SU-DHL-6 (cell line): ENCODE results near the gene CNTN4.

Experiments
- H2AFZ ChIP-seq: fragments of 200-600 bp; sonication (generic); 2 replicates; pipeline ENCODE4 v1.6.1; 2014; ENCODE audit warnings: low read depth, mild to moderate bottlenecking, moderate library complexity, mixed read lengths, antibody characterized with exemption, low read length; ENCODE audit not compliant: severe bottlenecking
- H3F3A ChIP-seq: fragments of 200-600 bp; shearing (Covaris generic); 2 replicates; pipeline ENCODE4 v1.6.0; 2016; ENCODE audit warnings: antibody characterized with exemption, mild to moderate bottlenecking; ENCODE audit not compliant: insufficient read depth
- H3K27ac ChIP-seq: fragments of 200-600 bp; sonication (generic); 2 replicates; pipeline ENCODE4 v1.5.1; 2016; ENCODE audit warnings: low read depth, mild to moderate bottlenecking, low read length, moderate library complexity, mixed read lengths
- H3K27me3 ChIP-seq: fragments of 200-600 bp; sonication (generic), shearing (Covaris generic); 2 replicates; pipeline ENCODE4 v1.6.0; 2014; ENCODE audit warnings: mild to moderate bottlenecking, low read length
- H3K36me3 ChIP-seq: fragments of 200-600 bp; sonication (generic); 2 replicates; pipeline ENCODE4 v1.6.1; 2014; ENCODE audit warnings: mild to moderate bottlenecking, low read length, mixed read lengths
- H3K4me2 ChIP-seq: fragments of 300-600, 200-600 bp; shearing (Covaris generic), sonication (generic); 2 replicates; pipeline ENCODE4 v1.6.0; 2014; ENCODE audit warnings: low read length, low read depth, mild to moderate bottlenecking; ENCODE audit not compliant: poor library complexity, severe bottlenecking
- H3K4me3 ChIP-seq: fragments of 200-600 bp; sonication (generic); 2 replicates; pipeline ENCODE4 v1.5.1; 2014; ENCODE audit warnings: antibody characterized with exemption, low read length, mild to moderate bottlenecking, mixed read lengths; ENCODE audit not compliant: insufficient read depth, poor library complexity, severe bottlenecking
- H3K79me2 ChIP-seq: fragments of 200-600 bp; sonication (generic); 2 replicates; pipeline ENCODE4 v1.6.1; 2014; ENCODE audit warnings: mild to moderate bottlenecking, low read length, moderate library complexity; ENCODE audit not compliant: insufficient read depth
- H3K9ac ChIP-seq: fragments of 200-600 bp; sonication (generic); 2 replicates; pipeline ENCODE4 v1.7.0; 2014; ENCODE audit warnings: mild to moderate bottlenecking, low read length
- H3K9me2 ChIP-seq: fragments of 200-600 bp; sonication (generic); replicated peaks from 2 replicates; pipeline ENCODE4 v1.6.1; 2014; ENCODE audit warnings: low read length; ENCODE audit not compliant: insufficient read depth
- H3K9me3 ChIP-seq: fragments of 200-600 bp; sonication (generic); 2 replicates; pipeline ENCODE4 v1.6.1; 2014; ENCODE audit warnings: low read length, mixed read lengths; ENCODE audit not compliant: insufficient read depth
- H4K20me1 ChIP-seq: fragments of 200-600 bp; sonication (generic); 2 replicates; pipeline ENCODE4 v1.6.1; 2014; ENCODE audit warnings: low read depth, mild to moderate bottlenecking, antibody characterized with exemption, low read length, moderate library complexity, mixed read lengths
- EZH2phosphoT487 ChIP-seq: fragments of 200-600 bp; sonication (generic), shearing (Covaris generic); conservative IDR thresholded peaks from 2 replicates; pipeline ENCODE4 v1.6.1; 2018; ENCODE audit warnings: mild to moderate bottlenecking, antibody characterized with exemption, low read length, moderate library complexity, mixed read lengths
- TF ChIP-seq, protein P1 (sequence below): fragments of 200-600 bp; sonication (generic); IDR thresholded peaks from one replicate; pipeline ENCODE4 v1.5.1; 2017; ENCODE audit warnings: antibody characterized with exemption, mild to moderate bottlenecking, low read length, moderate library complexity; ENCODE audit not compliant: insufficient read depth, poor library complexity, severe bottlenecking

Gene CNTN4

GRCh38 chr3:2092758-2093157, 5.9 kb upstream of the CNTN4 start:
- Histone ChIP-seq H3K27ac (no peak overlapping the region), H3K79me2 (no peaks in the 10 kb centered on the region), H3K9me2 (no peaks in the 10 kb centered on the region), H3K4me3 (no peak overlapping the region), H3F3A (no peaks in the 10 kb centered on the region), H4K20me1 (no peaks in the 10 kb centered on the region), H3K9me3 (no peaks in the 10 kb centered on the region), H3K4me2 (no peak overlapping the region), H3K36me3 (no peaks in the 10 kb centered on the region), H3K9ac (no peak overlapping the region), H3K27me3 (no peaks in the 10 kb centered on the region), H2AFZ (no peak overlapping the region)
- TF ChIP-seq EZH2phosphoT487, result no peak
- TF ChIP-seq, protein P1, sequence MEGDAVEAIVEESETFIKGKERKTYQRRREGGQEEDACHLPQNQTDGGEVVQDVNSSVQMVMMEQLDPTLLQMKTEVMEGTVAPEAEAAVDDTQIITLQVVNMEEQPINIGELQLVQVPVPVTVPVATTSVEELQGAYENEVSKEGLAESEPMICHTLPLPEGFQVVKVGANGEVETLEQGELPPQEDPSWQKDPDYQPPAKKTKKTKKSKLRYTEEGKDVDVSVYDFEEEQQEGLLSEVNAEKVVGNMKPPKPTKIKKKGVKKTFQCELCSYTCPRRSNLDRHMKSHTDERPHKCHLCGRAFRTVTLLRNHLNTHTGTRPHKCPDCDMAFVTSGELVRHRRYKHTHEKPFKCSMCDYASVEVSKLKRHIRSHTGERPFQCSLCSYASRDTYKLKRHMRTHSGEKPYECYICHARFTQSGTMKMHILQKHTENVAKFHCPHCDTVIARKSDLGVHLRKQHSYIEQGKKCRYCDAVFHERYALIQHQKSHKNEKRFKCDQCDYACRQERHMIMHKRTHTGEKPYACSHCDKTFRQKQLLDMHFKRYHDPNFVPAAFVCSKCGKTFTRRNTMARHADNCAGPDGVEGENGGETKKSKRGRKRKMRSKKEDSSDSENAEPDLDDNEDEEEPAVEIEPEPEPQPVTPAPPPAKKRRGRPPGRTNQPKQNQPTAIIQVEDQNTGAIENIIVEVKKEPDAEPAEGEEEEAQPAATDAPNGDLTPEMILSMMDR, result no peak

GRCh38 chr3:2094941-2095340, 3.7 kb upstream of the CNTN4 start:
- no peaks in the 10 kb centered on the region for H3K9me3 ChIP-seq
- H3K9me2 ChIP-seq, result no peaks in the 10 kb centered on the region
- H3K79me2 ChIP-seq, result no peaks in the 10 kb centered on the region
- TF ChIP-seq EZH2phosphoT487, result no peak
- TF ChIP-seq, protein P1, result no peak
- H3K27ac ChIP-seq, result no peak overlapping the region
- no peaks in the 10 kb centered on the region for H3F3A ChIP-seq
- no peak overlapping the region for H3K4me2 ChIP-seq
- no peaks in the 10 kb centered on the region for H3K36me3 ChIP-seq
- H3K4me3 ChIP-seq, result no peak overlapping the region
- no peaks in the 10 kb centered on the region for H4K20me1 ChIP-seq
- H3K27me3 ChIP-seq, result no peaks in the 10 kb centered on the region
- no peak overlapping the region for H3K9ac ChIP-seq
- no peak overlapping the region for H2AFZ ChIP-seq

GRCh38 chr3:2096216-2096615, 2.5 kb upstream of the CNTN4 start:
- Histone ChIP-seq H4K20me1 (no peaks in the 10 kb centered on the region), H3K4me3 (no peak overlapping the region), H3K9ac (no peak overlapping the region), H3K9me2 (no peaks in the 10 kb centered on the region), H3K9me3 (no peaks in the 10 kb centered on the region), H3K4me2 (no peak overlapping the region), H3K79me2 (no peaks in the 10 kb centered on the region), H3K36me3 (no peaks in the 10 kb centered on the region), H2AFZ (no peak overlapping the region), H3F3A (no peaks in the 10 kb centered on the region), H3K27ac (no peak overlapping the region), H3K27me3 (no peaks in the 10 kb centered on the region)
- TF ChIP-seq, protein P1, result no peak
- TF ChIP-seq EZH2phosphoT487, result no peak
